SK-N-SH (cell line): ENCODE results near the gene CSF2RB. TPM values are rescaled to one million over a fixed set of nuclear protein-coding genes. Genes with fewer than 3 reads are reported as not detected.

Source experiments
- CTCF ChIA-PET: fragments of 300-600, 350-600 bp; formaldehyde crosslinking; extraction: SDS; loops from one replicate; lab custom pipeline; 2021; lab: Yijun Ruan, JAX
- POLR2A ChIA-PET: fragments of 350-600 bp; sonication (Branson Sonifier 250); formaldehyde crosslinking; extraction: SDS; loops from one replicate; lab custom pipeline; 2020; ENCODE audit warnings: antibody characterized with exemption, inconsistent platforms; lab: Yijun Ruan, JAX
- DNase-seq: peaks from one replicate; pipeline ENCODE4 v3.0.0; 2012
- H2AFZ ChIP-seq: fragments of 200-600 bp; sonication (generic); 2 replicates; pipeline ENCODE4 v1.8.1; 2016; ENCODE audit warnings: antibody characterized with exemption, mild to moderate bottlenecking, low read depth
- H3F3A ChIP-seq: fragments of 200-600 bp; sonication (generic); replicated peaks from 2 replicates; pipeline ENCODE3; 2016; ENCODE audit warnings: antibody characterized with exemption, mild to moderate bottlenecking; ENCODE audit not compliant: insufficient read depth
- H3K27ac ChIP-seq, 2 experiments: fragments of 200-500 bp in 1 of 2; fragments of 200-600 bp in 1 of 2; sonication (Bioruptor generic) in 1 of 2; sonication (generic), shearing (Covaris generic) in 1 of 2; 2 replicates each; pipeline versions ENCODE4 v1.5.1 to v1.6.1; 2014 to 2016; ENCODE audit warnings: low read depth in 2 of 2, inconsistent platforms in 1 of 2, low read length in 1 of 2, mild to moderate bottlenecking in 1 of 2, mixed read lengths in 1 of 2
- H3K27me3 ChIP-seq: fragments of 200-600 bp; sonication (generic), shearing (Covaris generic); 2 replicates; pipeline ENCODE4 v1.6.1; 2016; ENCODE audit warnings: mixed run types; ENCODE audit not compliant: insufficient read depth
- H3K36me3 ChIP-seq, 2 experiments: fragments of 200-500 bp in 1 of 2; fragments of 200-600 bp in 1 of 2; sonication (Bioruptor generic) in 1 of 2; sonication (generic) in 1 of 2; replicated peaks in 1 of 2; 2 replicates each; pipeline versions ENCODE3 to v1.5.1; 2014 to 2016; ENCODE audit warnings: low read length in 1 of 2, mild to moderate bottlenecking in 1 of 2; ENCODE audit not compliant: insufficient read depth in 2 of 2, control insufficient read depth in 1 of 2
- H3K4me1 ChIP-seq, 2 experiments: fragments of 200-500 bp in 1 of 2; fragments of 200-600 bp in 1 of 2; sonication (Bioruptor generic) in 1 of 2; sonication (generic), shearing (Covaris generic) in 1 of 2; 2 replicates each; pipeline versions ENCODE4 v1.5.1 to v1.6.1; 2014 to 2016; ENCODE audit warnings: low read depth in 1 of 2, low read length in 1 of 2, mixed run types in 1 of 2; ENCODE audit not compliant: insufficient read depth in 2 of 2, control insufficient read depth in 1 of 2
- H3K4me2 ChIP-seq: fragments of 200-600 bp; sonication (generic), shearing (Covaris generic); 2 replicates; pipeline ENCODE4 v1.6.1; 2017; ENCODE audit warnings: mixed run types
- H3K4me3 ChIP-seq, 2 experiments: fragments of 200-500 bp in 1 of 2; fragments of 200-600 bp in 1 of 2; sonication (Bioruptor generic) in 1 of 2; sonication (generic), shearing (Covaris generic) in 1 of 2; 2 replicates each; pipeline versions ENCODE4 v1.5.1 to v1.8.1; 2014 to 2016; ENCODE audit warnings: low read depth in 2 of 2, inconsistent platforms in 1 of 2, low read length in 1 of 2, mild to moderate bottlenecking in 1 of 2, mixed read lengths in 1 of 2, moderate library complexity in 1 of 2
- H3K79me2 ChIP-seq: fragments of 200-600 bp; sonication (generic); 2 replicates; pipeline ENCODE4 v1.8.1; 2017; ENCODE audit warnings: mild to moderate bottlenecking; ENCODE audit not compliant: insufficient read depth
- H3K9ac ChIP-seq: fragments of 200-600 bp; sonication (generic); 2 replicates; pipeline ENCODE4 v1.6.1; 2017; ENCODE audit warnings: mixed run types
- H3K9me2 ChIP-seq: fragments of 200-600 bp; sonication (generic); 2 replicates; pipeline ENCODE4 v1.6.1; 2017; ENCODE audit warnings: mixed run types
- H3K9me3 ChIP-seq: fragments of 200-600 bp; sonication (generic); 2 replicates; pipeline ENCODE4 v1.6.1; 2017; ENCODE audit warnings: mixed run types, mild to moderate bottlenecking, moderate library complexity
- H4K20me1 ChIP-seq: fragments of 200-600 bp; sonication (generic); 2 replicates; pipeline ENCODE4 v1.6.1; 2017; ENCODE audit warnings: mild to moderate bottlenecking, mixed run types; ENCODE audit not compliant: insufficient read depth
- CHD2 ChIP-seq: fragments of 150-350 bp; IDR thresholded peaks from 2 replicates; pipeline ENCODE4 v1.6.1; 2018; ENCODE audit warnings: low read length; ENCODE audit not compliant: partially characterized antibody
- EP300 ChIP-seq, 2 experiments: IDR thresholded peaks; 2 replicates each; pipeline versions ENCODE4 v1.4.0 to v1.6.1; 2012; ENCODE audit warnings: borderline replicate concordance in 1 of 2, low read depth in 1 of 2, low read length in 1 of 2
- FOXM1 ChIP-seq: IDR thresholded peaks from 2 replicates; pipeline ENCODE4 v1.4.0; 2012; ENCODE audit warnings: low read depth, mild to moderate bottlenecking
- NFIC ChIP-seq: IDR thresholded peaks from 2 replicates; pipeline ENCODE4 v1.4.0; 2012; ENCODE audit warnings: borderline replicate concordance
- NRF1 ChIP-seq: IDR thresholded peaks from 2 replicates; pipeline ENCODE4 v1.6.1; 2012; ENCODE audit warnings: low read depth, mild to moderate bottlenecking, low read length
- POLR2AphosphoS5 ChIP-seq: IDR thresholded peaks from 2 replicates; pipeline ENCODE4 v1.6.1; 2012; ENCODE audit warnings: low read depth, low read length
- RCOR1 ChIP-seq: fragments of 150-350 bp; IDR thresholded peaks from 2 replicates; pipeline ENCODE4 v1.6.1; 2017; ENCODE audit warnings: antibody characterized with exemption, low read length
- RFX5 ChIP-seq: IDR thresholded peaks from 2 replicates; pipeline ENCODE4 v1.6.1; 2012; ENCODE audit warnings: mild to moderate bottlenecking, improper control_type of control experiment, low read length
- RXRA ChIP-seq: IDR thresholded peaks from 2 replicates; pipeline ENCODE4 v1.4.0; 2012; ENCODE audit warnings: low read depth, mild to moderate bottlenecking, borderline replicate concordance
- SMC3 ChIP-seq: IDR thresholded peaks from 2 replicates; pipeline ENCODE4 v1.6.1; 2012; ENCODE audit warnings: low read depth, low read length, improper control_type of control experiment
- TAF1 ChIP-seq: IDR thresholded peaks from 2 replicates; pipeline ENCODE4 v1.6.1; 2012; ENCODE audit warnings: low read depth, mild to moderate bottlenecking, low read length, moderate library complexity, borderline replicate concordance
- YY1 ChIP-seq: IDR thresholded peaks from 2 replicates; pipeline ENCODE4 v1.4.0; 2012; ENCODE audit warnings: low read depth, mild to moderate bottlenecking
- WGBS: methylation state at CpG from one replicate; pipeline ENCODE4 v1.1.6; 2017; ENCODE audit warnings: low lambda C conversion rate; 5-methylcytosine and 5-hydroxymethylcytosine counted together
- polyA plus RNA-seq, 3 experiments: library from polyadenylated mRNA; depleted of rRNA; stranded (reverse); fragments of >200 nt; gene quantifications; 2 replicates each; pipeline ENCODE4 v1.2.3, GENCODE V29; 2012
- TF ChIP-seq, protein P1 (sequence below): fragments of 150-350 bp; IDR thresholded peaks from 2 replicates; pipeline ENCODE4 v1.6.1; 2016; ENCODE audit warnings: mild to moderate bottlenecking, low read depth, low read length
- TF ChIP-seq, protein P2 (sequence below): IDR thresholded peaks from 2 replicates; pipeline ENCODE4 v1.4.0; 2012; ENCODE audit warnings: low read depth
- TF ChIP-seq, protein P3 (sequence below): IDR thresholded peaks from 2 replicates; pipeline ENCODE4; 2012
- TF ChIP-seq, protein P4 (sequence below): fragments of 150-350 bp; IDR thresholded peaks from 2 replicates; pipeline ENCODE4 v1.6.1; 2017; ENCODE audit warnings: antibody characterized with exemption, low read length, low read depth, borderline replicate concordance
- TF ChIP-seq, protein P5 (sequence below): IDR thresholded peaks from 2 replicates; pipeline ENCODE4 v1.4.0; 2012; ENCODE audit warnings: low read depth, borderline replicate concordance
- TF ChIP-seq, protein P6 (sequence below): IDR thresholded peaks from 2 replicates; pipeline ENCODE4 v1.4.0; 2012; ENCODE audit warnings: low read depth, borderline replicate concordance
- TF ChIP-seq, protein P7 (sequence below): IDR thresholded peaks from 2 replicates; pipeline ENCODE4 v1.6.1; 2012; ENCODE audit warnings: mild to moderate bottlenecking, low read depth, low read length, moderate library complexity
- TF ChIP-seq, protein P8 (sequence below): fragments of 200-600 bp; sonication (generic); IDR thresholded peaks from 2 replicates; pipeline ENCODE4 v1.6.1; 2017; ENCODE audit warnings: antibody characterized with exemption, mild to moderate bottlenecking, moderate library complexity

The CSF2RB gene
- polyA plus RNA-seq, 1 of the 3 experiments (the other 2 are of a cell fraction), result not detected

DNA sequence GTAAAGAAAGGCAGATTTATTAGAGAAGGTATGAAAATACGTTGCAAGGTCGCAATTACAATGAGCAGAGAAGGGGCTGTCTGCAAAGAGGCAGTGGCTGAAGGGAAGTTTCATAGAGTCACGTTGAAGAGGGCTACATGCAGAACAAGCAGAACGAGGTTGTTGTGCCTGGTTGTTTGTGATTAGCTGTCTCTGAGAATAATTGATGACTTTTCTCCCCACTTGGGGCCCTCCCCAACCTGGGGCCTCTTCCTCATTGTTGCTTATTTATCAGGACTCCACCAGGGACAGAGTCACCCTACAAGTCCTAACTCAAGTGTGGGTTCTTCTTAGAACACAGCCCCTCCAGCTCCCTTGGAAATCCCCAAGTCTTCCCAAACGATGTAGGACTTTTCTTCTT lies 29.1 kb downstream of the CSF2RB start:
- H3K4me3 ChIP-seq, result no peak overlapping the region
- POLR2A ChIA-PET, result no interaction called here
- H3K9ac ChIP-seq, result no peak overlapping the region
- CTCF ChIA-PET, result interaction anchor here (2.1 kb wide), 1 partner anchor 87 kb away, joined by 4 read pairs; no protein-coding TSS in a partner anchor
- H3K36me3 ChIP-seq, result no peaks in the 10 kb centered on the region
- no peaks in the 10 kb centered on the region for H3K79me2 ChIP-seq
- TF ChIP-seq RCOR1 (no peak), FOXM1 (no peak), YY1 (no peak), NFIC (no peak), POLR2AphosphoS5 (no peak), NRF1 (no peak), EP300 (IDR thresholded peaks at IDR 0.05; ENCODE audit: borderline replicate concordance in 1 of 2, low read depth in 1 of 2, low read length in 1 of 2) (no peak), TAF1 (no peak), CHD2 (no peak), RXRA (no peak), SMC3 (no peak), RFX5 (no peak)
- TF ChIP-seq, protein P1, sequence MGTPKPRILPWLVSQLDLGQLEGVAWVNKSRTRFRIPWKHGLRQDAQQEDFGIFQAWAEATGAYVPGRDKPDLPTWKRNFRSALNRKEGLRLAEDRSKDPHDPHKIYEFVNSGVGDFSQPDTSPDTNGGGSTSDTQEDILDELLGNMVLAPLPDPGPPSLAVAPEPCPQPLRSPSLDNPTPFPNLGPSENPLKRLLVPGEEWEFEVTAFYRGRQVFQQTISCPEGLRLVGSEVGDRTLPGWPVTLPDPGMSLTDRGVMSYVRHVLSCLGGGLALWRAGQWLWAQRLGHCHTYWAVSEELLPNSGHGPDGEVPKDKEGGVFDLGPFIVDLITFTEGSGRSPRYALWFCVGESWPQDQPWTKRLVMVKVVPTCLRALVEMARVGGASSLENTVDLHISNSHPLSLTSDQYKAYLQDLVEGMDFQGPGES, result no peak
- TF ChIP-seq, protein P2, sequence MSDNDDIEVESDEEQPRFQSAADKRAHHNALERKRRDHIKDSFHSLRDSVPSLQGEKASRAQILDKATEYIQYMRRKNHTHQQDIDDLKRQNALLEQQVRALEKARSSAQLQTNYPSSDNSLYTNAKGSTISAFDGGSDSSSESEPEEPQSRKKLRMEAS, result no peak
- TF ChIP-seq, protein P3, sequence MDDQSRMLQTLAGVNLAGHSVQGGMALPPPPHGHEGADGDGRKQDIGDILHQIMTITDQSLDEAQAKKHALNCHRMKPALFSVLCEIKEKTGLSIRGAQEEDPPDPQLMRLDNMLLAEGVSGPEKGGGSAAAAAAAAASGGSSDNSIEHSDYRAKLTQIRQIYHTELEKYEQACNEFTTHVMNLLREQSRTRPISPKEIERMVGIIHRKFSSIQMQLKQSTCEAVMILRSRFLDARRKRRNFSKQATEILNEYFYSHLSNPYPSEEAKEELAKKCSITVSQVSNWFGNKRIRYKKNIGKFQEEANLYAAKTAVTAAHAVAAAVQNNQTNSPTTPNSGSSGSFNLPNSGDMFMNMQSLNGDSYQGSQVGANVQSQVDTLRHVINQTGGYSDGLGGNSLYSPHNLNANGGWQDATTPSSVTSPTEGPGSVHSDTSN, result no peak
- TF ChIP-seq, protein P4, sequence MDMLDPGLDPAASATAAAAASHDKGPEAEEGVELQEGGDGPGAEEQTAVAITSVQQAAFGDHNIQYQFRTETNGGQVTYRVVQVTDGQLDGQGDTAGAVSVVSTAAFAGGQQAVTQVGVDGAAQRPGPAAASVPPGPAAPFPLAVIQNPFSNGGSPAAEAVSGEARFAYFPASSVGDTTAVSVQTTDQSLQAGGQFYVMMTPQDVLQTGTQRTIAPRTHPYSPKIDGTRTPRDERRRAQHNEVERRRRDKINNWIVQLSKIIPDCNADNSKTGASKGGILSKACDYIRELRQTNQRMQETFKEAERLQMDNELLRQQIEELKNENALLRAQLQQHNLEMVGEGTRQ, result no peak
- TF ChIP-seq, protein P5, sequence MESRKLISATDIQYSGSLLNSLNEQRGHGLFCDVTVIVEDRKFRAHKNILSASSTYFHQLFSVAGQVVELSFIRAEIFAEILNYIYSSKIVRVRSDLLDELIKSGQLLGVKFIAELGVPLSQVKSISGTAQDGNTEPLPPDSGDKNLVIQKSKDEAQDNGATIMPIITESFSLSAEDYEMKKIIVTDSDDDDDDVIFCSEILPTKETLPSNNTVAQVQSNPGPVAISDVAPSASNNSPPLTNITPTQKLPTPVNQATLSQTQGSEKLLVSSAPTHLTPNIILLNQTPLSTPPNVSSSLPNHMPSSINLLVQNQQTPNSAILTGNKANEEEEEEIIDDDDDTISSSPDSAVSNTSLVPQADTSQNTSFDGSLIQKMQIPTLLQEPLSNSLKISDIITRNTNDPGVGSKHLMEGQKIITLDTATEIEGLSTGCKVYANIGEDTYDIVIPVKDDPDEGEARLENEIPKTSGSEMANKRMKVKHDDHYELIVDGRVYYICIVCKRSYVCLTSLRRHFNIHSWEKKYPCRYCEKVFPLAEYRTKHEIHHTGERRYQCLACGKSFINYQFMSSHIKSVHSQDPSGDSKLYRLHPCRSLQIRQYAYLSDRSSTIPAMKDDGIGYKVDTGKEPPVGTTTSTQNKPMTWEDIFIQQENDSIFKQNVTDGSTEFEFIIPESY, result no peak
- TF ChIP-seq, protein P6, sequence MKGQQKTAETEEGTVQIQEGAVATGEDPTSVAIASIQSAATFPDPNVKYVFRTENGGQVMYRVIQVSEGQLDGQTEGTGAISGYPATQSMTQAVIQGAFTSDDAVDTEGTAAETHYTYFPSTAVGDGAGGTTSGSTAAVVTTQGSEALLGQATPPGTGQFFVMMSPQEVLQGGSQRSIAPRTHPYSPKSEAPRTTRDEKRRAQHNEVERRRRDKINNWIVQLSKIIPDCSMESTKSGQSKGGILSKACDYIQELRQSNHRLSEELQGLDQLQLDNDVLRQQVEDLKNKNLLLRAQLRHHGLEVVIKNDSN, result no peak
- TF ChIP-seq, protein P7, sequence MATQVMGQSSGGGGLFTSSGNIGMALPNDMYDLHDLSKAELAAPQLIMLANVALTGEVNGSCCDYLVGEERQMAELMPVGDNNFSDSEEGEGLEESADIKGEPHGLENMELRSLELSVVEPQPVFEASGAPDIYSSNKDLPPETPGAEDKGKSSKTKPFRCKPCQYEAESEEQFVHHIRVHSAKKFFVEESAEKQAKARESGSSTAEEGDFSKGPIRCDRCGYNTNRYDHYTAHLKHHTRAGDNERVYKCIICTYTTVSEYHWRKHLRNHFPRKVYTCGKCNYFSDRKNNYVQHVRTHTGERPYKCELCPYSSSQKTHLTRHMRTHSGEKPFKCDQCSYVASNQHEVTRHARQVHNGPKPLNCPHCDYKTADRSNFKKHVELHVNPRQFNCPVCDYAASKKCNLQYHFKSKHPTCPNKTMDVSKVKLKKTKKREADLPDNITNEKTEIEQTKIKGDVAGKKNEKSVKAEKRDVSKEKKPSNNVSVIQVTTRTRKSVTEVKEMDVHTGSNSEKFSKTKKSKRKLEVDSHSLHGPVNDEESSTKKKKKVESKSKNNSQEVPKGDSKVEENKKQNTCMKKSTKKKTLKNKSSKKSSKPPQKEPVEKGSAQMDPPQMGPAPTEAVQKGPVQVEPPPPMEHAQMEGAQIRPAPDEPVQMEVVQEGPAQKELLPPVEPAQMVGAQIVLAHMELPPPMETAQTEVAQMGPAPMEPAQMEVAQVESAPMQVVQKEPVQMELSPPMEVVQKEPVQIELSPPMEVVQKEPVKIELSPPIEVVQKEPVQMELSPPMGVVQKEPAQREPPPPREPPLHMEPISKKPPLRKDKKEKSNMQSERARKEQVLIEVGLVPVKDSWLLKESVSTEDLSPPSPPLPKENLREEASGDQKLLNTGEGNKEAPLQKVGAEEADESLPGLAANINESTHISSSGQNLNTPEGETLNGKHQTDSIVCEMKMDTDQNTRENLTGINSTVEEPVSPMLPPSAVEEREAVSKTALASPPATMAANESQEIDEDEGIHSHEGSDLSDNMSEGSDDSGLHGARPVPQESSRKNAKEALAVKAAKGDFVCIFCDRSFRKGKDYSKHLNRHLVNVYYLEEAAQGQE, result no peak
- TF ChIP-seq, protein P8, sequence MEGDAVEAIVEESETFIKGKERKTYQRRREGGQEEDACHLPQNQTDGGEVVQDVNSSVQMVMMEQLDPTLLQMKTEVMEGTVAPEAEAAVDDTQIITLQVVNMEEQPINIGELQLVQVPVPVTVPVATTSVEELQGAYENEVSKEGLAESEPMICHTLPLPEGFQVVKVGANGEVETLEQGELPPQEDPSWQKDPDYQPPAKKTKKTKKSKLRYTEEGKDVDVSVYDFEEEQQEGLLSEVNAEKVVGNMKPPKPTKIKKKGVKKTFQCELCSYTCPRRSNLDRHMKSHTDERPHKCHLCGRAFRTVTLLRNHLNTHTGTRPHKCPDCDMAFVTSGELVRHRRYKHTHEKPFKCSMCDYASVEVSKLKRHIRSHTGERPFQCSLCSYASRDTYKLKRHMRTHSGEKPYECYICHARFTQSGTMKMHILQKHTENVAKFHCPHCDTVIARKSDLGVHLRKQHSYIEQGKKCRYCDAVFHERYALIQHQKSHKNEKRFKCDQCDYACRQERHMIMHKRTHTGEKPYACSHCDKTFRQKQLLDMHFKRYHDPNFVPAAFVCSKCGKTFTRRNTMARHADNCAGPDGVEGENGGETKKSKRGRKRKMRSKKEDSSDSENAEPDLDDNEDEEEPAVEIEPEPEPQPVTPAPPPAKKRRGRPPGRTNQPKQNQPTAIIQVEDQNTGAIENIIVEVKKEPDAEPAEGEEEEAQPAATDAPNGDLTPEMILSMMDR, result no peak
- 26% methylated on average over 5 of the region's 5 CpGs for WGBS
- peaks cover 5% of the 10 kb centered on the region; the same call in 1 of the 2 replicates for H3K27me3 ChIP-seq
- no peaks in the 10 kb centered on the region for H3K4me1 ChIP-seq
- H2AFZ ChIP-seq, result no peak overlapping the region
- H3F3A ChIP-seq, result no peaks in the 10 kb centered on the region
- H3K9me3 ChIP-seq, result no peaks in the 10 kb centered on the region
- H3K27ac ChIP-seq, result no peak overlapping the region
- no peak for DNase-seq
- H3K9me2 ChIP-seq, result no peaks in the 10 kb centered on the region
- H3K4me2 ChIP-seq, result no peak overlapping the region
- H4K20me1 ChIP-seq, result no peaks in the 10 kb centered on the region
